NCI-H2171 (cell line): ENCODE data around the gene CCIN.
"Not testable (repeated sequence)": the region's sequence is repeated elsewhere in the genome, so short reads cannot be mapped to it uniquely, and the experiment has no call there.

ENCODE experiments used
- DNase-seq: peaks from one replicate; lab custom pipeline; 2025; lab: John Stamatoyannopoulos, UW

Gene CCIN

DNA sequence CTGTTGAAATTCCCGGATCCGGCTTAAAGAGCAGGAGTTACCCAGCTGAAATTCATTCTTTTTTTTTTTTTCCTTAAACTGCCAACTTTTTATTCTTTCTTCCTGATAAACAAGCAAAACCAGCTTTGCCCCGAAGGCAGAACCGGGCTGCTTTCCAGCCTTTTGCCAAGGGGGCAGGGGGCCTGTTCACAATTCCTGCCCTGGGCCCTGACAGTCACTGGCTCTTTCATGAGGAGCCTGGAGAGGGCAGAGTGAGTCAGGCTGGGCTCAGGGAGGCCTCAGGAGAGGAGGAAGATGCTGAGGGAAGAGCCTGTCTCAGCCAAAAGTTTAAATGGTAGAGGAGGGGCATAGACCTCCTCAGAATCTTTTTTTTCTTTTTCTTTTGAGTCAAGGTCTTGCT is 27.9 kb upstream of the CCIN start:
- no peak for DNase-seq

DNA sequence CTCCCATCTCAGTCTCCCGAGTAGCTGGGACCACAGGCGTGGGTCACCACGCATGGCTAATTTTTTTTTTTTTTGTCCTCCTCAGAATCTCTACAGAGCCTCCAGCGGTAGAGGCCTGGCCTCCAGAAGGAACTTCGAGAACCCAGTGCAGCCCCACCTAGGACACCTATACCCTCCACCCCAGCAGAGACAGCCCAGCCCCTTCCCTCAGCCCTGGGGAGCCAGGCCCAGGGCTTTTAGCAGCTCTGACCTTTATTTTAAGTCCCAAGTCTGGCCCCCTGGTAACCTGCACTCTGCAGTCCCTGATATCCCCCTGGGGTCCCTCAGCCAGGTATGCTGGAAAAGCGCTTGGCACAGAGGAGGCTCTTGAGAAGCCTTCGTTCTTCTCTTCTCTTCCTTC is 27.4 kb upstream of the CCIN start:
- no peak for DNase-seq

DNA sequence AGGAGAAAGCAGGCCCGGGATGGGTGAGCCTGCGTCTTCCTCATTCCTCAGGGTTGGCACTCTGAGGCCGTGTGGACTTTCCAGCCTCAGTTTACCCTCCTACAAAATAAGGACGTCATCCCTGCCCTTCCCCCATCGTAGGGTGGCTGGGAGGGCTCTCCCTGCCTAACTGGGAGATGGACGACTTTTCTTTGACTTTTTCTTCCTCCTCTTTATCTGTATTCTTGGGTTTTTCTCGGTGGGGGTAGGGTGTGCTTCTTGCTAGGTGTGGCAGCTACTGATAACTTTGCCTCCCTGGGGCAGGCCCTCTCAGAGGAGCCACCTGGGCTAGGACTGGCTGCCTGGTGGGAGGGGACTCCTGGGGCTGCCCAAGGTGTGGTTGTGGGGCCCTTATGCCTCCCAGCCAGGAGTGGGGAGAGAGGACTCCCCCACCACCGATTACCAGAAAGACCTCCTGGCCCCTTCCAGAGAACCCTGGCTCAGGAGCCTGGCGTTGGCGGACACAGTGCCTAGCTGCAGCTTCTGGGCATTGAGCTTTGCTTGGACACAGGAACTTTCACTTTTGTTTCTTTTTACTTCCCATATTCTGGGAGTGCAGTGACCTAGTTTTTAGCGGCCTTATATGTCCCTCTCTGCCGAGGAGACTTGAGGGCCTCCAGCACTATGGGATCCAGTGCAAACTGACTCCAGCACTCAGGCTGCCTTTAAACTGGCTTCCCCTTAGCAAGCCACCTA is 26.5 kb upstream of the CCIN start:
- DNase-seq, result no peak

GRCh38 chr9:36143245-36143641 is 25.9 kb upstream of the CCIN start:
- DNase-seq, result no peak

GRCh38 chr9:36144309-36145232 is 24.6 kb upstream of the CCIN start:
- no peak for DNase-seq

- DNase-seq, result no peak
Observed at GRCh38 chr9:36145970-36146369, 23.2 kb upstream of the CCIN start.

GRCh38 chr9:36146651-36147050 is 22.5 kb upstream of the CCIN start:
- no peak for DNase-seq

DNA sequence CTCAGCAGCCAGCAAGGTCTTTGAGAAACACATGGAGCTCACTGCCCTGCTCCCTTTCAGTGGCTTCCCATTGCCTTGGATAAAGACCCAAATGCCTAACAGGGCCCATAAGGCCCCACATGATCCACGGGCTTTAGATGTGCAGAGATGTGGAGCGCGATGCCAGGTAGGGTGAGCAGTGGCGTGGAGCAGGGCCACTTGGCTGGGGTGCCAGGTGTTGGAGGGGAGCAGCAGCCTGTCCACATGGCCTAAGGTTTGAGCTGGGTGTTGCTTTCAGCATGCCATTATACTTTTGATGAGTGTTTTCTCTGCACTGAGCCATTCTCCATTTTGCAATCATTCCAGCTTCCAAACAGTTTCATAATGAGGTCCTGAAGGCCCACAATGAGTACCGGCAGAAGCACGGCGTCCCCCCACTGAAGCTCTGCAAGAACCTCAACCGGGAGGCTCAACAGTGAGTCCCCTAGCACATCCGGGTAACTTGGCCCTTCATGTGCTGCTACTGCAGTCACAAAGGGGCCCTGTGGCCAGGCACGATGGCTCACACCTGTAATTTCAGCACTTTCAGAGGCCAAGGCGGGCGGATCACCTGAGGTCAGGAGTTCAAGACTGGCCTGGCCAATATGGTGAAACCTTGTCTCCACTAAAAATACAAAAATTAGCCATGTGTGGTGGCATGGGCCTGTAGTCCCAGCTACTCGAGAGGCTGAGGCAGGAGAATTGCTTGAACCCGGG is 21.6 kb upstream of the CCIN start:
- no peak for DNase-seq

- no peak for DNase-seq
Observed at GRCh38 chr9:36148311-36149051, 20.7 kb upstream of the CCIN start.

GRCh38 chr9:36149197-36149596 is 20.0 kb upstream of the CCIN start:
- DNase-seq, result no peak

DNA sequence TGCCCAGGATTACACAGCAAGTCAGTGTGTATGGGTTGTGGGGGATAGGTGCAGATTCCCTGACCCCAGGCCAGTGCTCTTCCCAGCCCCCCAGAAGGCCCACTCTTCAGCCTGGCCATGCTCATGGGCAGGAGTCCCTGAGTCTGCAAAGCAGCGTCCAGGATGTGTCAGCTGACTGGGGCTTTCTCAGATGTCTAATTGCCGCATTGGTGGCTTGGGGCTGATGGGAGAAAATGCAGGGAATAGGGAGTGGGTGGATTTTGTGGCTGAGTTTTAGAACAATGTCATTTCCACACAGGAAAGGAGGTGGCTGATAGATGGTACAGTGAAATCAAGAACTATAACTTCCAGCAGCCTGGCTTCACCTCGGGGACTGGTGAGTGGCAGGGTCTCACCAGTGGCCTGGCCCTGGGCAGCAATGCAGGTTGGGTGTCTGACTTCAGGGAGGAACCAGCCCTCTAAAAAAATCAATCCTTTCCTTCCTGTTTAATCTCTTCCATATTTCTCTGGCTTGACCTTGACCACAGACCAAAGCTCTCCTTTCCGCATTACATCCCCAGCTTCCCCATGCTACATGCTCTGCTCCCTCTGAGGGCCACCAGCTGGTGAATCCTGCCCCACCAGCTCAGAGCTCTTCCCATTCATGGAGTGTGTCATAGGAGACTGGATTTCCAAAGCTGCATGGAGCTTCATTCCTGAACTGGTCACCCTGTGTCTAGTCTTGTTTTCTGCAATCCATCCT is 18.4 kb upstream of the CCIN start:
- no peak for DNase-seq

DNA sequence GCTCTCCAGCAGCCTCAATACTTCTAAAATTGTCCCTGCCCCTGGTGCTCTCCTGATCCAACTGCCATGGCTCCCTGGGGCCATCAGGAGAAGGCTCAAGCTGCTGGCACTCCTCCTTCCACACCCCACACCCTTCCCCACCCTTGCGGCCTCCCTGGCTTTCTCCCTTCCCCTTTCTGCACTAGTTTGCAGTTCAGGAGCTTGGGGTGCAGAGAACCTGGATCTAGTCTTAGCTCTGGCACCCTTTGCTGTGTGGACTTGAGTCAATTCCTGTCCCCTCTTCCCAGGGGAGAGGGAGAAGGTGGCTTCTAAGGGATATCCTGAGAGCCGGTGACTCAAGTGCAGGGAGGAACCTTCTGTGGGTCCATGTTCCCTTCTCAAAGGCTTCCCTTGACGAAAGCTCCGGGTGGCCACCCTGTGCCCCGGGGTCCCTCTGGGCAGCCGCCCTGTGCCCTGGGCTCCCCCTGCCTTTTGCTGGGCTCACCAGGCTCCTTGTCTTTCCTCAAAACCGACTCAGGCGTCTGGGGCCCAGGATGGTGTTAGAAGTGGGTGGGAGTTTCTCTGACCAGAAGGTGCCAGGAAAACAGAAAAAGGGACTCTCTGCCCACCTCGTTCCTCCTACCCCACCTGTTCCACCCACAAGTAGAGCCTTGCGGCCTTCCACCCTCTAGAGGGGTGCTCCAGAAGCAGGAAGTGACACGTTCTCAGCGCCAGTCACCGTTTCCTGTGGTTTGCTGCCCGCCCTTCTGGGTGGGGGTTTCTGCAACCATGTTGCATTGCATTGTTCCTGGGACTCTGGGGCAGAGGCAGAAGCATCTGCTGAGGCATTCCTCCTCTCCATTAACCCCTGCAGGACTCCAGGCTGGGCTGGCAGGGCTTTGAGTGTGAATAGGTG is 17.6 kb upstream of the CCIN start:
- no peak for DNase-seq

DNA sequence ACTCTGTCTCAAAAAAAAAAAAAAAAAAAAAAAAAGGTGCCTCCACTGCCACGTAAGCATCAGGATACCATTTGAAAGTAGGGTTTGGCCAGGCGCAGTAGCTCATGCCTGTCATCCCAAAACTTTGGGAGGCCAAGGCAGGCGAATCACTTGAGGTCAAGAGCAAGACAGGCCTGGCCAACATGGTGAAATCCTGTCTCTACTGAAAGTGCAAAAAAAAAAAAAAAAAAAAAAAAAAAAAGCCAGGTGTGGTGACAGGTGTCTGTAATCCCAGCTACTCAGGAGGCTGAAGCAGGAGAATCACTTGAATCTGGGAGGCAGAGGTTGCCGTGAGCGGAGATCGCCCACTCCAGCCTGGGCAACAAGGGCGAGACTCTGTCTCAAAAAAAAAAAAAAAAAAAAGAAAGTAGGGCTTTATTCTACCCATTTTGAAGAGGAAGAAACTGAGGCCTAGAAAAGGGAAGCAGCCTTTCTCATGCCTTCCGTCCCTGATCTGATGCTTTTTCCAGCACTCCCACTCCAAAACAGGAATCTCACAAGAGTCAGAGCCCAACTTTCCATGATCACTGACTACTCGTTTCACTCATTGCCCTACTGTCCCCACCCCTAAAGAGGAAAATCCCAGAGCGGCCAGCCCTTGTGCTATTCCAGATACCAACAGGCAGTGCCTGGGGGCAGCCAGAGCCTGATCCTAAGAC is 16.3 kb upstream of the CCIN start:
- DNase-seq, result no peak

DNA sequence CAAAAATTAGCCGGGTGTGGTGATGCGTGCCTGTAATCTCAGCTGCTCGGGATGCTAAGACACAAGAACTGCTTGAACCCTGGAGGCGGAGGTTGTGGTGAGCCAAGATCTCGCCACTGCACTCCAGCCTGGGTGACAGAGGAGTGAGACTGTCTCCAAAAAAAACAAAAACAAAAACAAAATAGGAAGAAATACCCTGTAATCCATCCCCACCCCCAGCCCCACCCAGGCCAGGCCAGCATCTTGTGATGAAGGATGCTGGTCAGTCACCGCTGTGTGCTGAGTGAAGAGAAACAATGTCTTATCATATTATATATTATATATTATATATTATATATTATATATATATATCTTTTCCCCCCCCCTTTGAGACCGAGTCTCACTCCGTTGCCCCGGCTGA is 15.4 kb upstream of the CCIN start:
- DNase-seq, result no peak

- no peak for DNase-seq
Observed at GRCh38 chr9:36154331-36154952, 14.7 kb upstream of the CCIN start.

GRCh38 chr9:36156116-36156515 is 13.1 kb upstream of the CCIN start:
- DNase-seq, result no peak

DNA sequence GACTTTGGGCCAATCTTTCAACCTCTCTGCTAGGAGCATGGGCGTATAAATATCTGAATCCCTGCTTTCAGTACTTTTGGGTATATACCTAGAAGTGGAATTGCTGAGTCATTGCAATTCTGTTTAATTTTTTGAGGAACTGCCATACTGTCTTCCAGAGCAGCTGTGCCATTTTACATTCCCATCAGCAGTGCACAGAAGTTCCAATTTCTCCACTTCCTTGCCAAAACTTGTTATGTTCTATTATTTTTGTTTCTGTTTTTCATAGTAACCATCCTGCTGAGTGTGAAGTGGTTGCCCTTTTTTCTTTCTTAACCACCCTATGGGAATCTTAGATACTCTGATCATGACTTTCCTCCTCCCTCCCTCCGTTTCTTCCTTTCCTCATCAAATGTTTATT is 11.1 kb upstream of the CCIN start:
- DNase-seq, result no peak

DNA sequence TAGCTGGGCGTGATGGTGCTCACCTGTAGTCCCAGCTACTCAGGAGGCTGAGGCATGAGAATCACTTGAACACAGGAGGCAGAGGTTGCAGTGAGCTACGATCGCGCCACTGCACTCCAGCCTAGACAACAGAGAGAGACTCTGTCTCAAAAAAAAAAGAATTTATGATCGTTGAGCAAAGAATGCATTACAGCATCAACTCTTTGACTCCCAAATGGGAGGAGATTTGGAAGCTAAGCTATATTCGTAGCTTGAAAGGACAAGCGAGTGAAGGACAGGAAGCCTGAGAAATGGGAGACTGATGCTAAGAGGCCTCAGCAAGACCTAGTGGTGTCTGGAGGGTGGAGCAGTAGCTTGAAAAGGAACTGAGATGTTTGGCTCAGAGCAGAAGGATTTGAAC is 10.3 kb upstream of the CCIN start:
- no peak for DNase-seq

DNA sequence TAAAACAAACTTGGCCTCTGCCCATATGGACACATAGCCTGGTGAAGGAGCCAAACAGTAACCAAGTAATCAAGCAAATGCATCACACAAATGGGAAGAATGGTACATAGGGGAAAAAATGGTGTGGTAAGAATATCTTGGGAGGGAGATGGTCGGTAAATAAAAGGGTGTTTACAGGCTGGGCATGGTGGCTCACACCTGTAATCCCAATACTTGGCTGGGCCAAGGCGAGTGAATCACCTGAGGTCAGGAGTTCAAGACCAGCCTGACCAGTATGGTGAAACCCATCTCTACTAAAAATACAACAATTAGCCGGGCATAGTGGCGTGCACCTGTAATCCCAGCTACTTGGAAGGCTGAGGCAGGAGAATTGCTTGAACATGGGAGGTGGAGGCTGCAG is 9.7 kb upstream of the CCIN start:
- DNase-seq, result not testable (repeated sequence)
